Gastroesophageal sphincter (tissue), 4 donors: ENCODE data around the gene COX4I2. TPM values are rescaled to one million over a fixed set of nuclear protein-coding genes. Genes with fewer than 3 reads are reported as not detected.

Experiments used
- ATAC-seq: fragments of 150-250 bp; one replicate; pipeline ENCODE4 v1.9.1; 2016; ENCODE audit warnings: mild to moderate bottlenecking, moderate library complexity
- H3K27ac ChIP-seq, 4 donors: fragments of 200-600 bp; sonication (generic) in 3 of 4; 1 replicate in 3 of 4; 2 replicates in 1 of 4; pipeline ENCODE4 v1.5.1; 2016 to 2019
- H3K27me3 ChIP-seq: fragments of 200-600 bp; sonication (generic); one replicate; pipeline ENCODE4 v1.5.1; 2019
- H3K36me3 ChIP-seq, 2 donors: fragments of 200-600 bp; sonication (generic); one replicate each; pipeline ENCODE4 v1.5.1; 2019; ENCODE audit warnings: control low read depth in 1 of 2
- H3K4me1 ChIP-seq, 3 donors: fragments of 200-600 bp; sonication (generic); 1 replicate in 2 of 3; 2 replicates in 1 of 3; pipeline ENCODE4 v1.5.1; 2016 to 2019; ENCODE audit warnings: control low read depth in 2 of 3
- H3K4me3 ChIP-seq, 2 donors: fragments of 200-600 bp; sonication (generic); one replicate each; pipeline ENCODE4 v1.5.1; 2019; ENCODE audit warnings: mild to moderate bottlenecking in 1 of 2, moderate library complexity in 1 of 2
- H3K9me3 ChIP-seq, 3 donors: fragments of 200-600 bp; sonication (generic); one replicate each; pipeline ENCODE4 v1.5.1; 2017 to 2019; ENCODE audit warnings: control low read depth in 2 of 3
- CTCF ChIP-seq, 4 experiments: fragments of 200-600 bp in 2 of 4; fragments of 450-650 bp in 2 of 4; sonication (generic) in 1 of 4; IDR thresholded peaks; one replicate each; pipeline ENCODE4 v1.5.1; 2017 to 2019; ENCODE audit warnings: antibody characterized with exemption in 4 of 4, mild to moderate bottlenecking in 2 of 4, moderate library complexity in 2 of 4
- EP300 ChIP-seq: sonication (generic); formaldehyde crosslinking; IDR thresholded peaks from one replicate; pipeline ENCODE4 v1.6.1; 2017; ENCODE audit warnings: antibody characterized with exemption, mild to moderate bottlenecking
- POLR2A ChIP-seq, 2 donors: fragments of 450-650 bp; IDR thresholded peaks; one replicate each; pipeline ENCODE4 v1.6.1; 2017; ENCODE audit warnings: antibody characterized with exemption in 2 of 2, mild to moderate bottlenecking in 2 of 2, moderate library complexity in 1 of 2
- POLR2AphosphoS5 ChIP-seq: sonication (generic); formaldehyde crosslinking; IDR thresholded peaks from one replicate; pipeline ENCODE4 v1.6.1; 2017; ENCODE audit warnings: antibody characterized with exemption
- WGBS, 2 donors: methylation state at CpG; one replicate each; pipeline ENCODE4 v1.1.5; 2018; ENCODE audit warnings: low coverage in 1 of 2; 5-methylcytosine and 5-hydroxymethylcytosine counted together
- total RNA-seq, 4 donors: library from RNA; depleted of rRNA; stranded (reverse); fragments of >200 nt; gene quantifications; one replicate each; pipeline ENCODE4 v1.1.0, GENCODE V29; 2016

COX4I2 gene
- total RNA-seq, 4 donors from 2014 or later, result 4.6 to 40.9 (median 12.1) TPM; not detected in 1

- no peaks in the 10 kb centered on the region for H3K9me3 ChIP-seq
- ATAC-seq, result no peak
- no peak overlapping the region for H3K4me3 ChIP-seq
- H3K27me3 ChIP-seq, result no peaks in the 10 kb centered on the region
- H3K4me1 ChIP-seq, result peaks cover 0 to 51% (median 0%) of the 10 kb centered on the region in 3 donors
- H3K36me3 ChIP-seq, result peaks cover 0 to 41% of the 10 kb centered on the region in 2 donors
- H3K27ac ChIP-seq, result no peak overlapping the region
- no peak for TF ChIP-seq CTCF (IDR thresholded peaks at IDR 0.05)
- TF ChIP-seq POLR2AphosphoS5, result no peak
- no peak for TF ChIP-seq EP300
- no peak for TF ChIP-seq POLR2A (IDR thresholded peaks at IDR 0.05)
- 96% methylated on average over 3 of the region's 5 CpGs; no CpG with 5 or more reads in 1 of the 2 donors for WGBS, 2 donors
These were observed 51.4 kb downstream of the COX4I2 start for GRCh38 chr20:31689141-31689540.

- Histone ChIP-seq H3K27me3 (no peaks in the 10 kb centered on the region), H3K9me3 (no peaks in the 10 kb centered on the region), H3K36me3 (peaks cover 0 to 36% of the 10 kb centered on the region in 2 donors), H3K4me1 (peaks cover 0 to 49% (median 3%) of the 10 kb centered on the region in 3 donors), H3K4me3 (no peak overlapping the region), H3K27ac (no peak overlapping the region)
- 71 to 87% methylated on average over 2 to 3 of the region's 3 CpGs for WGBS, 2 donors
- TF ChIP-seq POLR2AphosphoS5, result no peak
- no peak for TF ChIP-seq POLR2A (IDR thresholded peaks at IDR 0.05)
- no peak for TF ChIP-seq EP300
- no peak for TF ChIP-seq CTCF (IDR thresholded peaks at IDR 0.05)
- no peak for ATAC-seq
These were observed 52.5 kb downstream of the COX4I2 start for GRCh38 chr20:31690124-31690666.

DNA sequence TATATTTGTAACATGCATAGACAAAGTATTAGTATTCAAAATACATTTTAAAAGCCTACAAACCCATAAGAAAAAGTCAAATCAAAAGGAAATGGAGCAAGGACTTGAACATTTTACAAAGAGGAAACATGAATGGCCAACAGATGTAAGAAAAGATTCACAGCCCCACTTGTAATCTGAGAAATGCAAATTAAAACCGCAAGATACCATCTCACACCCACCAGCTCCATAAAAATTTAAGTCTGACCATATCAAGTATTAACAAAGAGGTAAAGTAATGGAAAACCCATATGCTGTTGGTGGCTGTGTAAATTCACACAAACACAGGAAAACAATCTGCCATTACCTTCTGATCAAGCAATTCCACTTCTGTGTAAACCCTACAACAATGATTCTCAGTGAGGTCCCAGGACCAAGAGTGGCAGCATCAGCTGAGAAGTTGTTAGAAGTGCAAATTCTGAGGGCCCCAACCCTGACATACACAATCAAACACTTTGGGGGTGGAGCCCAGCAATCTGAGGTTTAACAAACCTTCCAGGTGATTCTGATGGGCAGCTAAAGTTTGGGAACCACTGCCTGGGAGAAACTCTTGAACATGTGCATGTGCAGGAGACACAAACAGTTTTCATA, 54.0 kb downstream of the COX4I2 start:
- H3K27ac ChIP-seq, result no peak overlapping the region
- TF ChIP-seq CTCF (IDR thresholded peaks at IDR 0.05), result no peak
- TF ChIP-seq EP300, result no peak
- no peak for TF ChIP-seq POLR2AphosphoS5
- TF ChIP-seq POLR2A (IDR thresholded peaks at IDR 0.05), result no peak
- no peaks in the 10 kb centered on the region for H3K27me3 ChIP-seq
- no peaks in the 10 kb centered on the region for H3K9me3 ChIP-seq
- H3K4me3 ChIP-seq, result no peak overlapping the region
- 21 to 75% methylated on average over 1 of the region's 1 CpG for WGBS, 2 donors
- ATAC-seq, result no peak
- H3K4me1 ChIP-seq, result peaks cover 0 to 47% (median 5%) of the 10 kb centered on the region in 3 donors
- peaks cover 0 to 41% of the 10 kb centered on the region in 2 donors for H3K36me3 ChIP-seq

DNA sequence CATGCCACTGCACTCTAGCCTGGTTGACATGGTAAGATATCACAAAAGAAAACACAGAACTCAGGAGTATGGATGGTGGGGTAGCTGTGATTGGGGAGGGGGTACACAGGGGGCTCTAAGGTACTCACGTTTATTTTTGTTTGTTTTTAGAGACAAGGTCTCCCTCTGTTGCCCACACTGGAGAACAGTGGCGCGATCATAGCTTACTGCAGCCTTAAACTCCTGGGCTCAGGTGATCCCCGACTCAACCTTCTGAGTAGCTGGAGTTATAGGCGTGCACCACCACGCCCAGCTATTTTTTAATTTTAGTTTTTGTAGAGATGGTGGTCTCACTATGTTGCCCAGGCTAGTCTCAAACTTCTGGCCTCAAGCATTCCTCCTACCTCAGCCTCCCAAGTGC, 55.7 kb downstream of the COX4I2 start:
- Histone ChIP-seq H3K36me3 (peaks cover 0 to 26% of the 10 kb centered on the region in 2 donors), H3K27ac (no peak overlapping the region), H3K4me1 (peaks cover 0 to 53% (median 6%) of the 10 kb centered on the region in 3 donors), H3K27me3 (no peaks in the 10 kb centered on the region), H3K9me3 (no peaks in the 10 kb centered on the region), H3K4me3 (no peak overlapping the region)
- ATAC-seq, result no peak
- no peak for TF ChIP-seq CTCF (IDR thresholded peaks at IDR 0.05)
- TF ChIP-seq POLR2AphosphoS5, result no peak
- WGBS, 2 donors, result 88% methylated on average over 6 of the region's 6 CpGs
